GM12878 (cell line): Measurements from ENCODE around the gene SERPINA9. TPM values are rescaled to one million over a fixed set of nuclear protein-coding genes. Genes with fewer than 3 reads are reported as not detected.

ENCODE experiments used
- ATAC-seq: fragments of 200-7000 bp; cut with Tn5 transposase; 3 replicates; pipeline ENCODE4 v1.9.1; 2020; ENCODE audit warnings: mild to moderate bottlenecking, moderate library complexity
- BruUV-seq: library from RNA; stranded (reverse); fragments of 400-500 nt; replicated peaks from 2 replicates; lab custom pipeline; 2021; lab: Mats Ljungman, UMichigan
- CTCF ChIA-PET: fragments of 300-600 bp; sonication (Branson Sonifier 250); formaldehyde crosslinking; extraction: SDS; loops from one replicate; lab custom pipeline; 2021; ENCODE audit warnings: inconsistent platforms; lab: Yijun Ruan, JAX
- POLR2A ChIA-PET: fragments of 350-600 bp; formaldehyde crosslinking; extraction: SDS; loops from one replicate; lab custom pipeline; 2021; ENCODE audit warnings: inconsistent platforms; lab: Charles Lee
- RAD21 ChIA-PET: fragments of 300-600 bp; sonication (Branson Sonifier 250); formaldehyde crosslinking; loops from one replicate; lab custom pipeline; 2023; ENCODE audit warnings: antibody characterized with exemption; ENCODE audit not compliant: unreplicated experiment; lab: Charles Lee
- SMC1A ChIA-PET: fragments of 300-600 bp; sonication (Branson Sonifier 250); formaldehyde crosslinking; loops from one replicate; lab custom pipeline; 2023; ENCODE audit not compliant: unreplicated experiment, uncharacterized antibody; lab: Charles Lee
- DNase-seq: peaks from one replicate; pipeline ENCODE4 v3.0.0-alpha.2; 2011; ENCODE audit warnings: low read depth, low spot score
- FAIRE-seq: peaks from 3 replicates; lab custom pipeline; 2011; peaks lifted over from hg19 to GRCh38; lab: Jason Lieb, UNC
- H2AFZ ChIP-seq: 2 replicates; pipeline ENCODE4 v1.6.0; 2011; ENCODE audit warnings: low read depth, low read length, control low read depth; ENCODE audit not compliant: control insufficient read depth
- H3K27ac ChIP-seq: 2 replicates; pipeline ENCODE4 v1.5.1; 2011; ENCODE audit warnings: control low read depth; ENCODE audit not compliant: control insufficient read depth, insufficient read depth
- H3K27me3 ChIP-seq, 2 experiments: replicated peaks in 1 of 2; 2 replicates each; pipeline versions ENCODE4 v1.6.0 to v1.6.1; 2011; ENCODE audit warnings: low read length in 1 of 2; ENCODE audit not compliant: control insufficient read depth in 2 of 2, insufficient read depth in 2 of 2
- H3K36me3 ChIP-seq, 2 experiments: 2 replicates each; pipeline ENCODE4 v1.5.1; 2011; ENCODE audit warnings: low read length in 1 of 2; ENCODE audit not compliant: control insufficient read depth in 2 of 2, insufficient read depth in 2 of 2
- H3K4me1 ChIP-seq: 2 replicates; pipeline ENCODE4 v1.6.1; 2011; ENCODE audit warnings: mild to moderate bottlenecking, low read length, moderate library complexity, mixed read lengths; ENCODE audit not compliant: control insufficient read depth, insufficient read depth
- H3K4me2 ChIP-seq: 2 replicates; pipeline ENCODE4 v1.6.0; 2011; ENCODE audit warnings: control low read depth; ENCODE audit not compliant: control insufficient read depth, insufficient read depth
- H3K4me3 ChIP-seq: fragments of 200-600 bp; sonication (generic); 2 replicates; pipeline ENCODE4 v1.5.1; 2016
- H3K79me2 ChIP-seq: 2 replicates; pipeline ENCODE4 v1.6.0; 2011; ENCODE audit warnings: low read length; ENCODE audit not compliant: control insufficient read depth, insufficient read depth
- H3K9ac ChIP-seq: 2 replicates; pipeline ENCODE4 v1.8.0; 2011; ENCODE audit warnings: low read length, control low read depth, mixed read lengths; ENCODE audit not compliant: control insufficient read depth, insufficient read depth
- H3K9me3 ChIP-seq: replicated peaks from 3 replicates; pipeline ENCODE4 v1.5.1; 2011; ENCODE audit warnings: mild to moderate bottlenecking, low read length; ENCODE audit not compliant: control insufficient read depth, insufficient read depth
- H4K20me1 ChIP-seq: 2 replicates; pipeline ENCODE4 v1.6.0; 2011; ENCODE audit not compliant: control insufficient read depth, insufficient read depth
- CHD2 ChIP-seq: IDR thresholded peaks from 2 replicates; pipeline ENCODE4 v1.6.1; 2011; ENCODE audit warnings: low read depth, low read length, improper control_type of control experiment, borderline replicate concordance
- EP300 ChIP-seq, 2 experiments: fragments of 150-350 bp in 1 of 2; IDR thresholded peaks; 2 replicates each; pipeline ENCODE4 v1.6.1; 2011 to 2012; ENCODE audit warnings: low read depth in 2 of 2, low read length in 2 of 2, borderline replicate concordance in 1 of 2, improper control_type of control experiment in 1 of 2, inconsistent platforms in 1 of 2; ENCODE audit not compliant: control insufficient read depth in 1 of 2
- JUNB ChIP-seq: IDR thresholded peaks from 2 replicates; pipeline ENCODE4 v1.6.1; 2016; ENCODE audit warnings: antibody characterized with exemption, mild to moderate bottlenecking
- JUND ChIP-seq: IDR thresholded peaks from 2 replicates; pipeline ENCODE4 v1.6.1; 2012; ENCODE audit warnings: low read depth, mild to moderate bottlenecking, low read length, improper control_type of control experiment, moderate library complexity
- NFIC ChIP-seq: IDR thresholded peaks from 2 replicates; pipeline ENCODE4 v1.6.1; 2012; ENCODE audit warnings: low read depth, mild to moderate bottlenecking, inconsistent platforms, low read length, moderate library complexity
- PAX5 ChIP-seq: IDR thresholded peaks from 2 replicates; pipeline ENCODE4 v1.6.1; 2011; ENCODE audit warnings: low read depth, low read length, borderline replicate concordance
- SIN3A ChIP-seq: IDR thresholded peaks from 2 replicates; pipeline ENCODE4 v1.6.1; 2012; ENCODE audit warnings: low read depth, low read length, improper control_type of control experiment
- SRF ChIP-seq, 2 experiments: IDR thresholded peaks; 2 replicates each; pipeline ENCODE4 v1.6.1; 2011; ENCODE audit warnings: low read depth in 2 of 2, low read length in 2 of 2, mild to moderate bottlenecking in 1 of 2, moderate library complexity in 1 of 2
- SUPT20H ChIP-seq: IDR thresholded peaks from 2 replicates; pipeline ENCODE4 v1.6.1; 2011; ENCODE audit warnings: low read depth, mild to moderate bottlenecking, low read length, moderate library complexity, borderline replicate concordance; ENCODE audit not compliant: control insufficient read depth
- TAF1 ChIP-seq: IDR thresholded peaks from 2 replicates; pipeline ENCODE4 v1.6.1; 2011; ENCODE audit warnings: mild to moderate bottlenecking, low read depth, low read length, borderline replicate concordance
- TCF7 ChIP-seq: IDR thresholded peaks from 2 replicates; pipeline ENCODE4 v1.6.1; 2014; ENCODE audit warnings: antibody characterized with exemption, borderline replicate concordance
- WGBS: methylation state at CpG from one replicate; pipeline ENCODE4 v1.1.6; 2016; ENCODE audit warnings: low lambda C conversion rate; ENCODE audit not compliant: insufficient replicate concordance, insufficient coverage; ENCODE audit errors: missing lambda C conversion rate; 5-methylcytosine and 5-hydroxymethylcytosine counted together
- in situ Hi-C: fragments of 300-500 bp; cut with MboI; formaldehyde crosslinking; loops from 9 replicates; pipeline ENCODE4 v1.14.3; 2018; ENCODE audit warnings: mixed read lengths
- intact Hi-C: fragments of 100-400 bp; cut with micrococcal nuclease; formaldehyde crosslinking; loops from one replicate; pipeline ENCODE4 v1.14.2; 2022; ENCODE audit not compliant: unreplicated experiment
- polyA plus RNA-seq, 11 experiments: library from polyadenylated mRNA; depleted of rRNA in 4 of 11; unstranded in 6 of 11; stranded (reverse) in 5 of 11; fragments of >200 nt; fragmentation: Nextera tagmentation in 4 of 11; fragmentation: Illumina TruSeq in 1 of 11; extraction: Ambion mirVana in 4 of 11; extraction: Trizol in 1 of 11; gene quantifications; 1 replicate in 1 of 11; 2 replicates in 10 of 11; pipeline versions ENCODE4 v1.2.1 to v1.2.3, GENCODE V29; 2011 to 2016; ENCODE audit warnings: inconsistent platforms in 2 of 11, missing spikeins in 2 of 11, low read depth in 1 of 11
- total RNA-seq, 4 experiments: library from RNA; depleted of rRNA in 3 of 4; stranded (reverse); fragments of >200 nt in 3 of 4; fragmentation: Illumina TruSeq in 1 of 4; extraction: Trizol in 1 of 4; gene quantifications; 2 replicates each; pipeline versions ENCODE4 v1.2.1 to v1.2.3, GENCODE V29; 2013 to 2021
- TF ChIP-seq, protein P1 (sequence below): fragments of 450-650 bp; formaldehyde crosslinking; IDR thresholded peaks from 2 replicates; pipeline ENCODE4 v1.4.0; 2022; ENCODE audit warnings: mild to moderate bottlenecking, moderate library complexity

The SERPINA9 gene
- total and polyA plus RNA-seq, 10 of the 15 experiments (the other 5 are each of a cell fraction or from before 2014, with no cell fraction given): 0.05 TPM; not detected in 9

DNA sequence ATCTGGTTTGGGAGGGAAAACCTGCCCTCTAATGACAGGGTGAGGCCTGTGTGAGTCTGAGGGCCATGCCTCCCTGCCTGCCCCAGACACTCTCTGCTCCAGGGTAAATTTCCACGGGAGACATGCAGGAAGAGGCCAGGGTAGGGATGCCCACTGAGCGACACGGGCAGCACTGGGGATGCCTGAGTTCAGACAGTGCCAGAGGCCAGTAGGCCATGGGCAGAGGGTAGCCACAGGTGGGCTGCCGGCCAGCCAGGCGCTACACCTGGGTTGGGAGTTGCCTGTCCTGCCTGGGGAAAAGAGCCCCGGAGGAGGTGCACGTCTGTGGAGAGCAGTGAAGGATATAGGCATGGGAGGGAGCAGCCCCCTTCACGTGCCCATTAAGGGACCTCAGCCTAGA is 29.6 kb upstream of the SERPINA9 start:
- Histone ChIP-seq H3K27ac (no peak overlapping the region), H4K20me1 (no peaks in the 10 kb centered on the region), H3K36me3 (no peaks in the 10 kb centered on the region), H2AFZ (no peak overlapping the region), H3K9ac (no peak overlapping the region), H3K4me2 (no peak overlapping the region)
- ATAC-seq (no peak), FAIRE-seq (no peak)
- ChIA-PET RAD21 (no interaction called here), SMC1A (no interaction called here)
- in situ Hi-C loops (no loop called here), intact Hi-C loops (no loop called here)
- WGBS: 10% methylated on average over 8 of the region's 8 CpGs
- no TSS peak for BruUV-seq
- TF ChIP-seq SUPT20H (no peak), TCF7 (no peak)
- TF ChIP-seq, all 136 proteins: peak for 0
- Histone ChIP-seq H3K4me1 (no peaks in the 10 kb centered on the region), H3K9me3 (no peaks in the 10 kb centered on the region), H3K27me3 (no peaks in the 10 kb centered on the region; a peak in 3 of 4 replicates), H3K79me2 (no peaks in the 10 kb centered on the region), H3K4me3 (no peak overlapping the region)
- ChIA-PET CTCF (no interaction called here), POLR2A (no interaction called here)
- DNase-seq: no peak

DNA sequence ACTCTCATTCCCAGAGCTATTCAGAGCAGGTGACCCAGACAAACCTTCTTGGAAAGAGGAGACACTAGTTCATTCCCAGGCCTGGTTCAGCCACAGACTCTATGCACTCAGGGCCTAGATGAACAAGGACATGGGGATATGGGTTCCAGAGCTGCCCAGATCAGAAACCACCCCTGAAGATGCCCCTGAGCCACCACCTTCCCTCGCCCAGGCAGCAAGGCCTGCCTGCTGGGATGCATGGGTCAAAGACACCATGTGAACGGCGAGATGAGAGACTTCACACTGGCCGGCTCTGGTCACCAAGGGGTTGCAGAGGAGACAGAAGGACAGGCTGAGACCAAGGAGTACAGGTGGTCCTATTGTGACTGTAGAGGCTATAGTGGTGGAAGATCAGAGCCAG is 29.2 kb upstream of the SERPINA9 start:
- FAIRE-seq (no peak), ATAC-seq (no peak), DNase-seq (no peak)
- TF ChIP-seq, protein P1, sequence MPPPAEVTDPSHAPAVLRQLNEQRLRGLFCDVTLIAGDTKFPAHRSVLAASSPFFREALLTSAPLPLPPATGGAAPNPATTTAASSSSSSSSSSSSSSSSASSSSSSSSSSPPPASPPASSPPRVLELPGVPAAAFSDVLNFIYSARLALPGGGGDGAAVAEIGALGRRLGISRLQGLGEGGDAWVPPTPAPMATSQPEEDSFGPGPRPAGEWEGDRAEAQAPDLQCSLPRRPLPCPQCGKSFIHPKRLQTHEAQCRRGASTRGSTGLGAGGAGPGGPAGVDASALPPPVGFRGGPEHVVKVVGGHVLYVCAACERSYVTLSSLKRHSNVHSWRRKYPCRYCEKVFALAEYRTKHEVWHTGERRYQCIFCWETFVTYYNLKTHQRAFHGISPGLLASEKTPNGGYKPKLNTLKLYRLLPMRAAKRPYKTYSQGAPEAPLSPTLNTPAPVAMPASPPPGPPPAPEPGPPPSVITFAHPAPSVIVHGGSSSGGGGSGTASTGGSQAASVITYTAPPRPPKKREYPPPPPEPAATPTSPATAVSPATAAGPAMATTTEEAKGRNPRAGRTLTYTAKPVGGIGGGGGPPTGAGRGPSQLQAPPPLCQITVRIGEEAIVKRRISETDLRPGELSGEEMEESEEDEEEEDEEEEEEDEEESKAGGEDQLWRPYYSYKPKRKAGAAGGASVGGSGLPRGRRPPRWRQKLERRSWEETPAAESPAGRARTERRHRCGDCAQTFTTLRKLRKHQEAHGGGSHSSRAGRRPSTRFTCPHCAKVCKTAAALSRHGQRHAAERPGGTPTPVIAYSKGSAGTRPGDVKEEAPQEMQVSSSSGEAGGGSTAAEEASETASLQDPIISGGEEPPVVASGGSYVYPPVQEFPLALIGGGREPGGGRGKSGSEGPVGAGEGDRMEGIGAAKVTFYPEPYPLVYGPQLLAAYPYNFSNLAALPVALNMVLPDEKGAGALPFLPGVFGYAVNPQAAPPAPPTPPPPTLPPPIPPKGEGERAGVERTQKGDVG (CRISPR knock-in tag): no peak
- TF ChIP-seq PAX5: no peak
- TF ChIP-seq TCF7: no peak
- TF ChIP-seq EP300 (IDR thresholded peaks at IDR 0.05; ENCODE audit: borderline replicate concordance in 1 of 2, control insufficient read depth in 1 of 2, low read depth in 2 of 2, low read length in 2 of 2): no peak
- no peak for TF ChIP-seq TAF1
- TF ChIP-seq SRF (IDR thresholded peaks at IDR 0.05; ENCODE audit: low read depth in 2 of 2, low read length in 2 of 2): no peak
- TF ChIP-seq JUNB: no peak
- no peak for TF ChIP-seq CHD2
- TF ChIP-seq SIN3A: no peak
- no peak for TF ChIP-seq NFIC
- no peak for TF ChIP-seq JUND
- BruUV-seq: no TSS peak
- Histone ChIP-seq H2AFZ (no peak overlapping the region), H3K27ac (no peak overlapping the region), H3K4me2 (no peak overlapping the region), H4K20me1 (no peaks in the 10 kb centered on the region), H3K4me1 (no peaks in the 10 kb centered on the region), H3K4me3 (no peak overlapping the region), H3K79me2 (no peaks in the 10 kb centered on the region), H3K9ac (no peak overlapping the region), H3K9me3 (no peaks in the 10 kb centered on the region), H3K36me3 (no peaks in the 10 kb centered on the region), H3K27me3 (no peaks in the 10 kb centered on the region; a peak in 3 of 4 replicates)
- RAD21 ChIA-PET: no interaction called here
- CTCF ChIA-PET: interaction anchor here (0.8 kb wide), 1 partner anchor 44 kb away, joined by 3 read pairs; no protein-coding TSS in a partner anchor
- in situ Hi-C loops (no loop called here), intact Hi-C loops (no loop called here)
- SMC1A ChIA-PET: no interaction called here
- WGBS: 70% methylated on average over 4 of the region's 4 CpGs
- POLR2A ChIA-PET: no interaction called here
